Kidney glomerular epithelial cell (primary cell): ENCODE data around the gene STARD5.
A peak's percentile ranks its signal among the peaks of the same experiment; 100 is the strongest.
"Not testable (repeated sequence)": the region's sequence is repeated elsewhere in the genome, so short reads cannot be mapped to it uniquely, and the experiment has no call there.

Experiments
- DNase-seq: peaks from one replicate; lab custom pipeline; 2025; lab: John Stamatoyannopoulos, UW

The STARD5 gene

DNA sequence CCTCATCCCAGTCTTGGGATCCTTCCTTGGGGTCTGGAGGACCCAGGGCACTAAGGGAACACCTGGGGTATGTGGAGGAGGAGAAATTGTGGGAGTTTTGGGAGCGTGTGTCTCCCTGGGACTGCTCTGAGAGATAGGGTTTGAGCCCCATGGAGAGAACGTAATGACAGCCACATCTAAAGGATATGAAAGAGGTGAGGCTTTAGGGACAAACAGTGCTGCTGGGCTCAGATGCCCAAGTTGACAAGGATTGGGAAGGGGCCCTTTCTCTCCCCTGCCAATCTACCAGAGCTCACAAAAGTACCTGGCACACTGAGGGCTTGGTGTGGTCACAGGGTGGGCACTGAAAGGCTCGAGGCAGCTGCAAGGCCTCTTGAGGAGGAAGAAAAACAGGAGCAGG lies 13.3 kb upstream of the STARD5 start:
- no peak for DNase-seq

DNA sequence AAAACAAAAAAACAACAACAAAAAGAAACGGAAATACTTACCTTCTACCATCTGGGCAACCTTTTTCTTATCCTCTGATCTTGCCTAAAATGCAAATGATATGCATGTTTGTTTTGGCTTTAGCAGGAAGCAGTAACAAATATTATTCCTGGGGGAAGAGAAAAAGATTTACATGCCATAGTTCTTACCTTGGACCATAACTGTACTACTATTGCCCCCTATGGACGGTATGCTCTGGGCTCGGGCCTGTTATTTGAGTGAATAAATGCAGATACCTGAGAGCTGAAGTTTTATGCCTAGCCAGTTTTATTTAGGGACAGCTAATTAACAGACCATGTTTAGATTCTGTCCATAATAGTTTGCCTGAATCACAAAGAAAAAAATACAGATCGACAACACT lies 12.6 kb upstream of the STARD5 start:
- DNase-seq, result no peak

DNA sequence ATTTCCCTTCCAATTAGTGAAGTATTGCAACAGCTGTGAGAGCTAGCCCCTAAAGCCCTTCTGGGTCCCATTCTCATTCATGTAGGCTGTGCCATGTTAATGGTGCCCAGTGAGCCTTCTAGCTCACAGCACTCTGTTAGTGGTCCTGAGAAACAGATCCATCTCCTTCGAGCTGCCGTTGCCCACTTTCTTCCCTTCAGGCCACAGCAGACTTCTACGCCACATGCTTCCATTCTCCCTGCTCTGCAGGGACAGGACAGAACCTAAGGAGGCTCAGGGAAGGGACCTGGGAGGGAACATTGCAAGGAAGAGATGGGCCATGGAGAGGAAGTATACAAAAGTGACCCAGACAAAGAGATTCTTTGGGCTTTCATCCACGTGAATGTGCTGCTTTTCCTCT lies 11.7 kb upstream of the STARD5 start:
- DNase-seq, result no peak

DNA sequence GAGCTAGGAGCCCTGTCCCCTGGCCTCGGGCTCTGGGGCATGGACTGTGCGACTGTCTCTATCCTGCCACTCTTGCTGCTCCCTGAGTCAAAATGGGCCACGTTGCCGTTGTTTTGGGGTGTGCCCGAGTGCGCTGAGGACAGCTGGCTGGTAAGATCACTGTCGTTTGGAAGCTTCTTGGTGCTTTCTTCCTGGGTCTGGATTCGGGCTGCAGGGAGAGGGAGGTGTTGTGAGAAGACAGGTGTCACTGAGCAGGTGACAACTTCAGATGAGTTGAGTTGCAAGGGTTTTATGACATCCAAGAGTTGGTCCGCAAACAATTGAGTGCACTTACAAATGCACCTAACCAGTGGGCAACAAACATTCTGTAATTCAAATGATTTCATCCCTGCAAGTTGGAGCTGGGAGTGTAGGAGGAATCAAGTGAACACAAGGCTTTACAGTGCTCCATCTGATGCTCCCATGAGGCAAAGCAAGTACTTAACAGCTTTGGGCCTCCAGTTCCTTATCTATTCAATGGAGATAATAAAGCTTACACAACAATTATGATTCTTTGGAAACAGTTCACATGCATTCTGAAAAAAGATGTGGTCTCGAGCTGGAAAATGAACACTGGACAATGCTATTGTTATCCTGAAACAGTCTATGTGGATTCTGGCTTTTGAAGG lies 11.0 kb upstream of the STARD5 start:
- DNase-seq, result no peak

DNA sequence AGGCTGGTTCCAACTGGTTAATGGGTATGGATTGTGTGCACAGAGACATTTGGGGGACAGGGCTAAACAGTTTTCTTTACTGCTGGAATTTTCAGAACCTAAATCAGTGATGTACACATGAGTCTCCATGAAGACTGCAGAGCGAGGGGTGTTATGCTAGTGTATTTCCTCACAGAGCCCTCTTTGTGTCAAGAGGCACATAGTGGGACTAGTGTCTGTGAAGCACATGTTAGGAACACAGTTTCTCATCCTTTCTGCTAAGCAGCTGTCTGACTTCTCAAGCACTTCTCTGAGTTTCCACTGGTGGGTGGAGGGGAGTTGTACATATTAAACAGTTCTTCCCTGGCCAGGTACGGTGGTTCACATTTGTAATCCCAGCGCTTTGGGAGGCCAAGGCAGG lies 9.4 kb upstream of the STARD5 start:
- DNase-seq, result no peak

DNA sequence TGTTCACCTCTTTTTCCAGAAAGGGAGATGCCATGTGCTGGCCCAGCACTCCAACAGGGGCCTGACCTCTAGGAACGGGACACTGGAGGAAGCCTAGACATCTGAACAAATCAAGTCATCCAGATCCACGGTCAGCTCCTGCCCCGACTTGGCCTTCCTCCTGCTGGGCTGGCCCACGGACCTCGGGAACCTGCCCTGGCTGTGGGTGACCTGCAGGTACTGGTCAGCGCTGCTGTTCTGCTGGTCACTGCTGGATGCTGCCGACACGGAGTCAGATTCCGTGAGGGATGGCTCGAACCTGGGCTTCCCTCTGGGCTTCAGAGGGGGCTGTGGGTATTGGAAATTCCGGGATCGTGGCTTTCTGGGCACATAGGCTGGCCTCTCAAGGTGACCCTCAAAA lies 8.4 kb upstream of the STARD5 start:
- DNase-seq, result no peak

DNA sequence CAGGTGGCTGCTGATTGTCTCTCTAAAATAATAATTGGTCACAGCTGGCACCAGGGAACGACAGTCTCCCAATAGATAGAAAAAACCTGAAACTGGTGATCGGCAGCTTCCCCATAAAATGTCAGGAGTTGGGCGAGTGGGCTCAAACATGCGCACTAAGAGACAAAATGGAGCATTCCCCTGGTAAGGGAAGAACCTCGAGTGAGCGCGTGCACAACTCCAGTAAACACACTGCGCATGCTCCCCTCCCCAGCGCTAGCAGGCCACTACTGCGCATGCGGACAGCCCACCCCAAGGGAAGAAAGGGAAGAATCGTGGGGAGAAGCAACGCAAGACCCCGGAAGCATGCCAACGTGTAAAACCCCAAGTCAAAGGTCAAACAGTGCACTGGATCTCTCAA lies 7.7 kb upstream of the STARD5 start:
- DNase-seq, result no peak

DNA sequence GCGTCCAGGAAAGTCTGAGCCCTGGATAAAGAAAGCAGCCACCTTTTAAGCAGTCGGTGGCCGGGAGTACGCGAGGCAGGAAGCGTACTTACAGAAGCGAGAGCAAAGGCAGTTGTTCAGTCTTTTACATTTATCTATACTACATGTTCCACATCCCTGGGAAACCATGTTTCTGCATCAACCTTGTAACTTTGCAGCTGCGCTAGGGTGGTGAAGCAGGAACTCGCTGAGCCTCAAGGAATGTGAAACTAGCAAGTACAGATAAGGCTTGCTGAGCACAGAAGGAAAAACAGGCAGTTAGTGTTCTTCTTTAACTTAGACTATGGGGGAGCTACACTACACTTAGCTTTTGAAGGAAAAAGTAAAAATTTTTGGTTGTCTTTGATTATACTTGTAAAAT lies 7.2 kb upstream of the STARD5 start:
- not testable (repeated sequence) for DNase-seq

DNA sequence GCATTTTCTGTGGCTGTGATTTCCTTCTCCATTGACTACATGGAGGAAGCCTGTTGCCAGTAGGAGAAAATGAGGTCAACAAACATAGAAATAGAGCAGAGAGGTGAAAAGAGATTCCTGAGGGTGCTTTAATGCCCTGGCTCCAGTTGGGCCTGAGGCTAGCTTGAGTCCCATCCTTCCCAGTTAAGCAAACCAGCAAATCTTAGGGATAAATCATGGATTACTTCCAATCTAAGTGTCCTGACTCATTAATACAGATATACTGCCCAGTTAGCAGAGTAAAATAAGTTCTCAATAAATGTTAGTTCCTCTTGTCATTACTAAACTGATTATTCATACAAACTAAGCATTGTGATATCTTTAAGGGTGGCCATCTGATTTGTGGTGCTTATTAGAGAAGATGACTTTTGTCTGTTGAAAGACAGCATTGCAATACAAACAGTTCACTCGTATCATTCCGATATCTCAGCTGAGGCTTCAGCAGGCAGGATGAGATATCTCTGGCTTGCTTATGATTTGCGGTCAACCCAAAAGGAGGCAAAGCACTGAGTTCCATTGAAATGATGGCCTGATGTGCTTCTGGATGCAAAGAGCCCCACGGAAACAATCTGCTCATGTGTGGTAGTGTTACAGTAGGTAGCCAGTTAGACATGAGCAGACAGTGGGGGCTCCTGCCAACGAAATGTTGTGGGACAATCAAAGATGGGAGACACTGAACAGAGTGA lies 6.6 kb upstream of the STARD5 start:
- DNase-seq, result no peak

DNA sequence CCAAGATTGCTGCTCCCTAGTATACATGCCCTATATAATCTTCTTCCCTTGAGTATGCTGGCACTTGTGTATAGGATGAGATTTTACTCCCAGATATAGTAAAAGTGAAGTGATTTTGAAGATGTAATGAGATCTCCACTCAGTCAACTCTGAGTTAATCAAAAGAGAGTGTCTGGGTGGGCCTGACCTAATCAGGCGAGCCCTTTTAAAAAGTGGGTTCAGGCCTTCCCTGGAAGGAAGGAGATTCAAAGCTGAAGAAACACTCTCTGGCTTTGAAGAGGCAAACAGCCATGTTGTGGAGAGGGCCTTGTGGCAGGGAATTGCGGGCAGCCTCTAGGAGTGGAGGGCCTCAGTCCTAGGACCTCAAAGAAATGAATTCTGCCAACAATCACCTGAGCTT lies 5.5 kb upstream of the STARD5 start:
- no peak for DNase-seq

DNA sequence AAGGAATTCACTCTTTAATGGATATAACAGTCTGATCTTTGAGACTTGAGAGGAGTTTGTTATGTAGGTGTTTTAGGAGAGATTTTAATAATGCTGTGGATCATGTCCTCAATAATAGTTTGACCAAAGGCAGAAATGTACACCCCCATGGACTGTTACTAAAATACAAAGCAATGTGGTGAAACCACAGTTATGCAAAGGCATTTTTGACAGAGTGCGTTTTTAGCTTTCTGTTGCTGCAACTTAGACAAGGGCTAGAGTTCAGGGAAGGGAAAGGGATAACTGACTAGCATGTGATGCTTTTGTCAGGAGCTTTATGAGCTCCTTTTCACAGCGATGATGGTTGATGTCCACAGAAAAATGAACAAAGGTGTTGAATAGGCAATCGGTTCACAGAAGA lies 3.6 kb upstream of the STARD5 start:
- peak; percentile 41 for DNase-seq

DNA sequence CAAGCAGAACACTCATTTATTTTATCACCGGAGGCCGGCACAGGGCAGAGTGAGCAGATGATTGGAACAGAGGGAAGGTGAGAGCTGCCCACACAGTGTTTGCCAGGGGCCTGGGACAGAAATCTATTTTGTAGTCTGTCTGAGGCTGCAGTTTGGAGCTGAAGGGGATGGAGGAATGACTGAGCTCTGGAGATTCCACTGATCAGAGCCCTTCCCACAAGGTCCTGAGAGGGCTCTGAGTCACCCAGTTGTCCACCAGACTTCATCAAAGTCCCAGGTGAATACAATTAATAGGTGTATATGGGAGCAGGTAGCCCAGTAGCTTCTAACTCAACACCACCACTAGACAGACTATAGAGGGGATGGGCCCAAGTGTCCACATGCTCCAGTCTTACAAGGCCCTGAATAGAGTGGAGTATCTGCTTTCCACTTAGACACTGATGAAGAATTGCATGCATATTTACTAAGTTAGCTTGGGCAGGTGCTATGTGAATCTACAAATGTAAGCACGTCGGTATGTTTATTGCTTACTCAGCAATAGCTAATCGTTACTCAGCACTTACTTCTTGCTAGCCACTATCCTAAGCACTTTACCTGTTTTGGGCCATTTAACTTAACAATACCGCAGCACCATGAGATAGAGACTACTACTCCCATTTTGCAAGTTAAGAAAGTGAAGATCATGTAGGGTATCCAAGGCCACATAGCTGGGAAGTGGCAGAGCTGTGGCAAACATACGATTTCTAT lies 2.7 kb upstream of the STARD5 start:
- DNase-seq, result no peak

DNA sequence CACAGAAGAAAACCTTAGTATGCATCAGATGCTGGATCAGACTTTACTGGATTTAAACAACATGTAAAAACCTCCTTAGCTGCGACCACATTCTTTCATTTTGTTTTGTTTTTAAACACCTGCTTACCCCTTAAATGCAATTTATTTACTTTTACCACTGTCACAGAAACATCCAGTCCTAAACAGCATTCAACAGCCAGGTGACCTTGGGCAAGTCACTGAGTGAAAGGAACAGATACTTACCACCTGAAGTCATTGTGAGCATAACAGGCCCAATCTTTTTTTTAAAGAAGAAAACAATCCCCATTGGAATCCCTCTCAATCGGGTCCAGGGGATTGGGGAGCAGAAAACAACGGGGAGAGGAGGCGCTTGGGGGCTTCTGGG lies 390 bp downstream of the STARD5 start:
- DNase-seq, result no peak

DNA sequence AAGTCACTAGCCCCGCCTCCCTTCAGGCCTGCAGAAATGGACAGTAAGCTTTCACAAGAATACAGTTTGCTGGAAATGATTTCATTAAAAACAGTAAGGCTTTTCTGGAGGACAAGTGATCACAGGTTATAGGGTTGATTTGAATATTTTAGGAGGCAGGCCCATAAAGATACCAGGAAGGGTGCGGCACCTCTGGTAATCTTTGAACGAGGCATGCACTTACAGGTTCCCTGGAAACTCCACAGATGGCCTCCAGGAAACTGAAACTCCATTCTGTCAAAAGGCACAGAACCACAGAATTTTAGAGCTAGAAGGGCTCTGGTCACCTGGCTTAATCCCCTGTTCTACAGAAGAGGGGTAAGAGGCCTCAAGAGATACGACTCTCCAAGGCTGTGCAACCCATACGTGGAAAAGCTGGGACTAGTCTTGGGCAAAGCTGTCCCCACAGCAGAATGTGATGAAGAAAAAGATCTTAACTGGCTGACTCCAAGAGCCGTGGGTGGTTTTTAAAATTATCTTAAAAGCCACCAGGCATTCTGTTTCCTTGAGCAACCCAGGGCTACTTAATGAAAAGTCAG lies 1.2 kb downstream of the STARD5 start:
- no peak for DNase-seq

DNA sequence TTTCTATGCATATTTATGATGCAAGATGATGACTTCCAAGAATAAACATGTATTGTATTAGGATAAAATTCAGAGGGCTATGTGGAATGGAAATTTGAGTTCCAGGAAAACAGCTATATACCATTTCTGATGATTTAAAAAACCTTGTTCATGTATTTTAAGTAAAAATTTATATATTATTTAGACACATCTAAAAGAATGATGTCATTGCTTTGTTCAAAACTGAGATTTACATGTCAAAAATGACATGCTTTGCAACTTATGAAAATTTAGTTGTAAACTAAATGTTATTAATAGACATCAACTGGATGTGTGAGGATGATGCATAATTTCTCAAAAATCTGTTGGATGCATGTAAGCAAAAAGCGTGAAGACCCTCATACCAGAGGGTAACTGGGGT lies 2.3 kb downstream of the STARD5 start:
- no peak for DNase-seq

DNA sequence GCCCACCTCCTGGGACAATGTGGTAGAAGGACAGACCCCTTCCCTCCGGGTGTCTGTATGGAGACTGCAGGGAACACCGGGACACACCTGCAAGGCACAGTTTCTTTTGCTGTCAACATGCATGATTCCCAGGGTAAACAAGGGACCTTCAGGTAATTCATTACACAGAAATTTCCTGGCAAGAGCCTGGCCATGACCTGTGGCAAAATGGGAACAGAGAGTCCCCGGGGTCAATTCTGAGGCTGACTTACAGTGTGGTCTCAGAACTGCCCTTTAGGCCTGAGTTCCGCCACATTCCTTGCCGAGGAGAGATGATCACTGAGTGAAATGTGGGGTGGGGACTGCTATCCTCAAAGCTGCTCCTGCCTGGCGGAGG lies 6.3 kb downstream of the STARD5 start:
- no peak for DNase-seq

DNA sequence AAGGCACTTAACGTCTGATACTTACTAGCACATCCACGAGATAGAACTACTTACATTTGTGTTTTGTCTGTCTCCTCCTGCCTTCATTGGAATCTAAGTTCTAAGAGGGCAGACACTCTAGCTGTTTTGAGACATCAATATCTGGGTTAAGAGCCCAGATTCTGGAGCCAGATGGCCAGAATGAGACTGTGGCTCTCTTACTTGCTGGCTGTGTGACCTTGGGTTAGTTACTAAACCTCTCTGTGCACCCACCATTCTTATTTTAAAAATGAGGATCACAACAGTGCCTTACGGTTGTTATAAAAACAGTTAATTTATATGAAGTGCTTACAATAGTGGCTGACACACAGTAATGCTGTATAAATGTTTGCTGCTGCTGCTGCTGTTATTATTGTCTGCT lies 7.7 kb downstream of the STARD5 start:
- no peak for DNase-seq

DNA sequence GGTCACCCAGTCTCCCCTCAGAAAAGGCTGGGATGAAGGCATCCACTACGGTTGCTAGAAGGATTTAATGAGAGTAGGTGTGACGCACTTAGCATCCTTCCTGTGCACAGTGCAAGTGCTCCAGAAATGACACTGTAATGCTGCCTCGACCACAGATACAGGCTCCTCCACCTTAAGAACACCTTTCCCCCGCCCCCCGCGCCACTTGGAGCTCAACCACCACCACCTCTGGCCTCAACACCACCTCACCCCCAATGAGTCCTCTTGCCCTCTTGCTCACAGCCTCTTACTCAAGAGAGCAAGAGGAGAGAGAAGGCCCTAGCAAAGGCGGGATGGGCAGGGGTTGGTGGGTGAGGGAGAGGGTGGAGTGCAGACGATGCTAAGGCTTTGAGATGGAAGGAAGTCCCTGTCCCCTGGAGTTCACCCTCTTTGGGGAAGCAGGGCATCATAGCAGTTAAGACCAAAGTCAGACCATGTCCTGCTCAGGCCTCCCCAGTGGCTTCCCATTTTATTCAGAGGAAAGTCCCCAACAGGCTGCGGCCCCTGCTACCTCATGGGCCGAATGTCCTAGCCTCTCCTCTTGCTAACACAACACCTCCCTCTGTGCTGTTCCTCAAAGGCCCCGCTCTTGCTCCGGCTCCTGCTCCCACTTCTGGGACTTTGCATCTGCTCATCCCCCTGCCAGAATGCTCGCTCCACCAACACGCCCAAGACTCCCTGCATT lies 8.3 kb downstream of the STARD5 start:
- no peak for DNase-seq

DNA sequence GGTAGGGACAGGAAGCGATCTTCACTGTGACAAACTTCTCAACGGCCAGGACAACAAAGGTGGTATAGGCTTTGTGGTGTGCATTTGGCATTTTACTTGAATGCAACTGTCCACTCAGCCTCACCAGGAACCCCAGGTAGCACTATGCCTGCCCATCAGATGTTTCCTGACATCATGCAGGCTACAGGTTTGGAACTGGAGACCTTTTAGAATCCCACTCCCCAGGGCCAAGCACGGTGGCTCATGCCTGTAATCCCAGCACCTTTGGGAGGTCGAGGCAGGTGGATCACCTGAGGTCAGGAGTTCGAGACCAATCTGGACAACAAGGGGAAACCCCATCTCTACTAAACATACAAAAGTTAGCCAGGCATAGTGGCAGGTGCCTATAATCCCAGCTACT lies 9.6 kb downstream of the STARD5 start:
- DNase-seq, result no peak

DNA sequence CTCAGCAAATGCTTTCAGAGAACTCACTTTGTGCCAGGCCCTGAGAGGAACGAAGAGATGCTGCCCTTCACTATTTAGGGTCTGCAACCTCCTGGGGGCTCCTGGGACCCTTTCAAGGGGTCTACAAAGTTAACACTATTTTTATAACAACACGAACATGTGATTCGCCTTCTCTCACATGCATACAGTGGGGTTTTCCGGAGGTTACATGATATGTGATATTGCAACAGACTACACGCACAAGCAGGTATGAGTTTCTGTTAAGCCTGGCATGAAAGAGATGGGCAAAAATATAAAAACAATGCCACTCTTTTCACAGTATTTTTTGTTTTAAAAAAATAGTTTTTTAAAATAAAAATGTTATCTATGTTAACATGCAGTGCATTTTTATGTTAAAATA lies 10.3 kb downstream of the STARD5 start:
- no peak for DNase-seq

DNA sequence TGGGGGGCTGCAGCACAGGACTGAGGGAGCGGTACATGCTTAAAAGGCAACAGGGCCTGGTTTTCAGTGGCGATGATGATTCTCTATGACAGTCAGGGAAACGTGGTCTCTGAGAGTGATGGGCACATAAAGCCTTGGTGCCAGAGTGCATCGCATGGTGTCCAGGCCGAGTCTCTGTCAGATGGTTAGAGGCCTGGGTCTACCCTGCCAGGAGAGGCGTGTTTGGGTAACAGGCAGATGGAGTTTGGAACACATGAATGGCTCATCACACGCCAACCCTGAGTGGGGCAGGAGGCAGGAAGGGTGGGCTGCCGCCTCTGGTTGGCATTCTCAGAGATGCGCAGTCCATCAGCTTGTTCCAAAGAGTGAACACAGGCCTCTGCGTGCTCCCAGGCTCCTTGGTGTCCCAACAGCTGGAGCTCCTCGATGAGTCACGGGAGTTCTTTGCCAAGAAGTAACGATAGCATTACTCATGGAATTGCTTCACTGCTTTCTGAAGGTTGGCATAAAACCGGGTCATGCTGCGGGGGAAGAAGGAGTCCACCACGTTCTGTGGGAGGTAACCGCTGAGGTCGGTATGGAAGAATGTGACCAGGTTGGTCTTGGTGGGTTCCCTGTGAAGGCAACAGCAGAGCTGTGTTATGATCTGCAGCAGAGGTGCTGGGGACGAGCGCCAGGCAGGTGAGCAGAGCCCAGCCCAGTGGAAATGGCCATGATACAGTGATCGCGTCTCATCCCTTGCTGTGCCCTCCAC lies 11.0 kb downstream of the STARD5 start:
- peak; percentile 98 for DNase-seq
